D721Med (cell line): ENCODE measurements around the gene UVRAG.
A peak's percentile ranks its signal among the peaks of the same experiment; 100 is the strongest.

ENCODE experiments used
- DNase-seq: peaks from one replicate; pipeline ENCODE4 v3.0.0; 2011; ENCODE audit warnings: low spot score; ENCODE audit not compliant: insufficient read length
- FAIRE-seq: peaks from 2 replicates; lab custom pipeline; 2011; peaks lifted over from hg19 to GRCh38; lab: Jason Lieb, UNC
- TF ChIP-seq, protein P1 (sequence below): IDR thresholded peaks from 2 replicates; pipeline ENCODE4 v1.5.1; 2012; ENCODE audit warnings: mild to moderate bottlenecking, control low read depth; ENCODE audit not compliant: insufficient read depth; ENCODE audit errors: missing control alignments

The UVRAG gene

DNA sequence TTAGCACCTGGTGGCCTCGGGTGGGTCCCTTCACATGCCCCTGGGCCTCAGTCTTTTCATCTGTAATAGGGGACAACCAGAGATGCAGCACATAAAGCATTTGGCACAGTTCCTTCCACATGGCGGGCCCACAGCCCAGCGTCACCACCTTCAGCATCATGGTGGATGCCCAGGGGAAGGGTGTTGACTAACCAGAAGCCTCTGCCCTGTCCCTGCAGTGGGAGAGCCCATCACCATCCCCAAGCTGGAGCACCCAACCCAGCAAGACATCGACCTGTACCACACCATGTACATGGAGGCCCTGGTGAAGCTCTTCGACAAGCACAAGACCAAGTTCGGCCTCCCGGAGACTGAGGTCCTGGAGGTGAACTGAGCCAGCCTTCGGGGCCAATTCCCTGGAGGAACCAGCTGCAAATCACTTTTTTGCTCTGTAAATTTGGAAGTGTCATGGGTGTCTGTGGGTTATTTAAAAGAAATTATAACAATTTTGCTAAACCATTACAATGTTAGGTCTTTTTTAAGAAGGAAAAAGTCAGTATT is 14.8 kb upstream of the UVRAG start:
- no peak for FAIRE-seq
- TF ChIP-seq, protein P1, sequence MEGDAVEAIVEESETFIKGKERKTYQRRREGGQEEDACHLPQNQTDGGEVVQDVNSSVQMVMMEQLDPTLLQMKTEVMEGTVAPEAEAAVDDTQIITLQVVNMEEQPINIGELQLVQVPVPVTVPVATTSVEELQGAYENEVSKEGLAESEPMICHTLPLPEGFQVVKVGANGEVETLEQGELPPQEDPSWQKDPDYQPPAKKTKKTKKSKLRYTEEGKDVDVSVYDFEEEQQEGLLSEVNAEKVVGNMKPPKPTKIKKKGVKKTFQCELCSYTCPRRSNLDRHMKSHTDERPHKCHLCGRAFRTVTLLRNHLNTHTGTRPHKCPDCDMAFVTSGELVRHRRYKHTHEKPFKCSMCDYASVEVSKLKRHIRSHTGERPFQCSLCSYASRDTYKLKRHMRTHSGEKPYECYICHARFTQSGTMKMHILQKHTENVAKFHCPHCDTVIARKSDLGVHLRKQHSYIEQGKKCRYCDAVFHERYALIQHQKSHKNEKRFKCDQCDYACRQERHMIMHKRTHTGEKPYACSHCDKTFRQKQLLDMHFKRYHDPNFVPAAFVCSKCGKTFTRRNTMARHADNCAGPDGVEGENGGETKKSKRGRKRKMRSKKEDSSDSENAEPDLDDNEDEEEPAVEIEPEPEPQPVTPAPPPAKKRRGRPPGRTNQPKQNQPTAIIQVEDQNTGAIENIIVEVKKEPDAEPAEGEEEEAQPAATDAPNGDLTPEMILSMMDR = no peak

DNA sequence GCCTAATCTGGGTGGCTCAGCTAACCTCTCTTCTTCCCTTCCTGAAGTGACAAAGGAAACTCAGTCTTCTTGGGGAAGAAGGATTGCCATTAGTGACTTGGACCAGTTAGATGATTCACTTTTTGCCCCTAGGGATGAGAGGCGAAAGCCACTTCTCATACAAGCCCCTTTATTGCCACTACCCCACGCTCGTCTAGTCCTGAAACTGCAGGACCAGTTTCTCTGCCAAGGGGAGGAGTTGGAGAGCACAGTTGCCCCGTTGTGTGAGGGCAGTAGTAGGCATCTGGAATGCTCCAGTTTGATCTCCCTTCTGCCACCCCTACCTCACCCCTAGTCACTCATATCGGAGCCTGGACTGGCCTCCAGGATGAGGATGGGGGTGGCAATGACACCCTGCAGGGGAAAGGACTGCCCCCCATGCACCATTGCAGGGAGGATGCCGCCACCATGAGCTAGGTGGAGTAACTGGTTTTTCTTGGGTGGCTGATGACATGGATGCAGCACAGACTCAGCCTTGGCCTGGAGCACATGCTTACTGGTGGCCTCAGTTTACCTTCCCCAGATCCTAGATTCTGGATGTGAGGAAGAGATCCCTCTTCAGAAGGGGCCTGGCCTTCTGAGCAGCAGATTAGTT is 14.2 kb upstream of the UVRAG start:
- FAIRE-seq (no peak), DNase-seq (no peak)
- TF ChIP-seq, protein P1 = no peak

More for the DNA sequence above, 14.8 kb upstream of the UVRAG start:
- no peak for DNase-seq

DNA sequence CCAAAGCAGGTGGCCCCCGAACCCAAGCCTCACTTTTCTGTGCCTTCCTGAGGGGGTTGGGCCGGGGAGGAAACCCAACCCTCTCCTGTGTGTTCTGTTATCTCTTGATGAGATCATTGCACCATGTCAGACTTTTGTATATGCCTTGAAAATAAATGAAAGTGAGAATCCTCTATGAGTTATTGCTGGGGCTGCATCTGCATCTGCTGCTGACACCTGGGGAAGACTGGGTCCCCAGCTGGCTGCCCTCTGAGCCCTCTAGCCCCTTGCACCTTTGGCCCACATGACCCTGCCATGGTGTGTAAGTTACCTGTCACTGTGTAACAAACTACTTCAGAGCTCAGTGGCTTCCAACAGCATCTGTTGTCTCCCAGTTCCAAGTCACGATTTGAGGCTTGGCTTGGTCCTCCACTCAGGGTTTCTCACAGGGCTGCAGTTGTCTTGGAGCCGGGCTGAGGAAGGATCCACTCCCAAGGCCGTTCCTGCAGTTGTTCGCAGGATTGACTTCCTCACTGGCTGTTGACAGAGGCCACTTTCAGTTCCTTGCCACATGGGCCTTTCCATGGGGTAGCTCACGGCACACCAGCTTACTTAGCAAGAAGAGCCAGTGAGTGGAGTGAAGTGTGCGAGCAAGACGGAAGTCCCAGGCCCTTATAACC is 13.5 kb upstream of the UVRAG start:
- FAIRE-seq (no peak), DNase-seq (no peak)

DNA sequence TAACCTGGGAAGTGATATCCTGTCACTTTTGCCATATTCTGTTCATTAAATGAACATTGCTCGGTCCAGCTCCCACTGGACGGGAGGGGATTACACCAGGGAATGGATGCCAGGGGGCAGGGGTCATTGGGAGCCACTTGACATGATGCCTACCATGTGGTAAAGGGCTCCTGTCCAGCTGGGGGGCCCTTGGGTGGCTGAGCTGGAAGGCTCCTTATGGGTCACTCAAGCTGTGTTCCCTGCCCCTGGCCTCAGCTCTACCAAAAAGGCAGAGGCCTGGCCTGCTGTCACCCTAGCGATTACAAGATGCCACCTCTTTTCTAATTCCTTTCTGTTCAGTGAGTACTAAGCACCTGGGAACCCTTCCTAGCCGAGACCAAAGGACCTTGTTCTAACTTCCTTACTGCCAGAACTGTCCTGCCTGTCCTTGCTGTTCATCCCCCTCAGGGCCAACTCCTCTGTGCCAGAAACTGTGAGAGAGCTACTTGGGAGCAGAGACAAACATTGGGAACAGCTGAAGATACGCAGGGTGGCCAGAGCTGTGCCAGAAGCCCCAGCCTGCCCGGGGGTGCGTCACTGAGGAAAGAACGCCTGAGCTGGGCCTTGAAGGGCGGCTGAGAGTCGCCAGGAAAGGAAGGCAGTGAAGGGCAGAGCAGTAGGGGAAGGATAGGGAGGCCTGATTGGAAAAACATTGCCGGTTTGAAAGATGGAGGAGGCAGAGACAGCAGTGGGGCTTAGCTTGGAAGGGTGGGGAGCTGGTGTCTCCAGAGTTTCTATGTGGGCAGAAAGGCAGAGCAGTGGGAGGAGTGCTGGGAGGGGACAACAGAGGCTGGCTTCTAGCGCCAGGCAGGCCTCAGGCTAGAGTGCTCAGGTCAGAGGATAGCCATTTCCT is 12.7 kb upstream of the UVRAG start:
- TF ChIP-seq, protein P1 = no peak
- FAIRE-seq (no peak), DNase-seq (no peak)

More for the DNA sequence above, 13.5 kb upstream of the UVRAG start:
- TF ChIP-seq, protein P1 = no peak

DNA sequence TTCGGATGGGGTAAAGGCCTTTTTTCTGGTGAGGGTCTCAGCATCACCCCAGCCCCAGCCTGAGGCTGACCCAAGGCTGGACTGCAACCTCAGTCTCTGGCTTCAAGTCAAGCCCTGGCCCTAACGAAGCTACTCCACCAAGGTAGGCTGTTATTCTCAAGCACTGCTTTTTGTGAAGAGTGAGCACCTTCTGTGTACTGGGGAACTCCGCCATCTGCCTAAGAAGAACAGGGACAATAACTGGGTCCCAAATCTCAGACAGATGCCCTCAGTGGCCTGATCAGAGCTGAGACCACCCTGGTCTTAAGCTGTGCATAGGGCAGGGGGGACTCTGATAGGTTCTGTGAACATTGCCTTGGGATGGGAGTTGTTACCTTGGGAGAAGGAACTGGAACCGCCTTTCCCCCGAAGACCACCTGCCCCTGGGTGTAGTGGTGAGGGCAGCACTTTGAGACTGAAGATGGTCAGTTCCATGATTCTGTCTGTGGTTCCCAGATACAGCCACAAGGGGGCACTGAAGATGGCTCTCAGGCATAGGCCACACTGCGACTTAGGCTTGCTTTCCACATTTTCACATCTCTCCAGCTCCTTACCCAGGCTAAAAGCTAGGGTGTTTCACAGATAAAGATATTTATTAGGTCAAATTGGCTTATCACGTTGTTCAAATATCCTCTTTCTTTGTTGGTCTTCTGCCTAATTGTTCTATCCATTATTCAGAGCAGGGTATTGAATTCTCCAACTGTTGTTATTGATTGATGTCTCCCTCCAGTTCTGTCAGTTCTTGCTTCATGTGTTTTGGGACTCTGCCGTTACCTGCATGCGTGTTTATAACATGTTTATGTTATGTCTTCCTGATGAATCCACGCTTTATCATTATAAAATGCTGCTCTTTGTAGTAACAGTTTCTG is 11.8 kb upstream of the UVRAG start:
- peak; percentile 77 for DNase-seq
- no peak for FAIRE-seq
- TF ChIP-seq, protein P1 = peak; percentile 90

DNA sequence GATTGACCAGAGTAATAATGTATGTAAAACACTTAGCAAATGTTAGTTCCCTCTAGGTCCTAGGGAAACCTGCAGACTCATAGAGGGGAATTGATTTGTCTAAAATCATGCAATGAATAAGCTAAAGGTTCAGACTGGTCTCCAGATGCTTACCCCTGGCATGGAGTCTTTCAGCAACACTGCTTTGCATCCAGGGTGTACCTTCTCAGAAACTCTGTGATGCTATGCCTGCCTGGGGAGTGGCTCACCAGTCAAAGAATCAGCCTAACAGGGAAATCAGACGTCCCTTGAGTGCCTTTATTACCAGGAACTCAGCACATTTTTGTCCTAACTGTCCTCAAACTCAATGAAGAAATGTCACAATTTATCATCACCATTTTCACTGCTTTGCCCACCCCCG is 5.9 kb upstream of the UVRAG start:
- FAIRE-seq = no peak
- TF ChIP-seq, protein P1 = no peak
- no peak for DNase-seq
